Activated CD8-positive, alpha-beta memory T cell treated with anti-CD3 and anti-CD28 coated beads, Interleukin-2, amount 50 U/mL, for 24 hours (primary cell): Measurements from ENCODE around the gene TBC1D20.
"Not testable (repeated sequence)": the region's sequence is repeated elsewhere in the genome, so short reads cannot be mapped to it uniquely, and the experiment has no call there.

Experiments used
- DNase-seq: peaks from one replicate; pipeline ENCODE4 v3.0.0-alpha.2; 2020; ENCODE audit errors: extremely low read depth

The TBC1D20 gene

GRCh38 chr20:401682-402495 lies 60.4 kb downstream of the TBC1D20 start:
- no peak for DNase-seq

- no peak for DNase-seq
These were observed 61.7 kb downstream of the TBC1D20 start for GRCh38 chr20:400454-401275.

GRCh38 chr20:400128-400453 lies 62.2 kb downstream of the TBC1D20 start:
- DNase-seq, result no peak

GRCh38 chr20:399182-399707 lies 63.1 kb downstream of the TBC1D20 start:
- no peak for DNase-seq

GRCh38 chr20:397432-398237 lies 64.7 kb downstream of the TBC1D20 start:
- no peak for DNase-seq

GRCh38 chr20:396619-397431 lies 65.5 kb downstream of the TBC1D20 start:
- no peak for DNase-seq

- no peak for DNase-seq
These were observed 66.1 kb downstream of the TBC1D20 start for GRCh38 chr20:396252-396618.

- DNase-seq, result not testable (repeated sequence)
These were observed 69.0 kb downstream of the TBC1D20 start for GRCh38 chr20:393296-393695.

- DNase-seq, result no peak
These were observed 71.2 kb downstream of the TBC1D20 start for GRCh38 chr20:391041-391711.

- DNase-seq, result no peak
These were observed 73.1 kb downstream of the TBC1D20 start for GRCh38 chr20:389220-389619.

GRCh38 chr20:388034-388994 lies 74.0 kb downstream of the TBC1D20 start:
- DNase-seq, result no peak

- no peak for DNase-seq
These were observed 74.8 kb downstream of the TBC1D20 start for GRCh38 chr20:387520-387919.

GRCh38 chr20:386634-387033 lies 75.7 kb downstream of the TBC1D20 start:
- DNase-seq, result not testable (repeated sequence)
